ENCODE results near the gene GRM1. TPM values are rescaled to one million over a fixed set of nuclear protein-coding genes. Genes with fewer than 3 reads are reported as not detected.

Gene GRM1
- total RNA-seq, 4 donors from 2014 or later, result 0.13 TPM; not detected in 3

DNA sequence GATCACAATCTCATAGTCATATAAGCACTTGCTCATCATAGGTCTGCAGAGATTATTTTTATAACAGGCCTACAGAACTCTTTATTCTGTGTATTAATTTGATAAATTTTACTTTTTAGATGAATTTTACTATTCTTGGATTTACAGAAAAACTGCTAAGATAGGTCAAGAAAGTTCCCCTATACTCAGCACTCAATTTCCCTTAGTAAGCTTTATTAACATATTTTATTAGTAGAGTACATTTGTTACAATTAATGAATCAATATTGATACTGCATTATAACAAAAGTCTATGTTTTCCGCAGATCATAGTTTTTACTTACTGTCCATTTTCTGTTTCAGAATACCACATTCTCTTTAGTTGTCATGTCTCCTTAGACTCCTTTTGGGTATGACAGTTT lies 148.9 kb downstream of the GRM1 start:
- ATAC-seq, result no peak
- H3K9me3 ChIP-seq, result no peaks in the 10 kb centered on the region
- 89 to 95% methylated on average over 1 of the region's 1 CpG for WGBS, 2 donors (ENCODE audit: low coverage in 1 of 2)
- H3K4me3 ChIP-seq, result no peak overlapping the region
- no peaks in the 10 kb centered on the region for H3K27me3 ChIP-seq
- H3K27ac ChIP-seq, result no peak overlapping the region
- no peaks in the 10 kb centered on the region for H3K4me1 ChIP-seq
- no peaks in the 10 kb centered on the region for H3K36me3 ChIP-seq
- TF ChIP-seq, protein P1, sequence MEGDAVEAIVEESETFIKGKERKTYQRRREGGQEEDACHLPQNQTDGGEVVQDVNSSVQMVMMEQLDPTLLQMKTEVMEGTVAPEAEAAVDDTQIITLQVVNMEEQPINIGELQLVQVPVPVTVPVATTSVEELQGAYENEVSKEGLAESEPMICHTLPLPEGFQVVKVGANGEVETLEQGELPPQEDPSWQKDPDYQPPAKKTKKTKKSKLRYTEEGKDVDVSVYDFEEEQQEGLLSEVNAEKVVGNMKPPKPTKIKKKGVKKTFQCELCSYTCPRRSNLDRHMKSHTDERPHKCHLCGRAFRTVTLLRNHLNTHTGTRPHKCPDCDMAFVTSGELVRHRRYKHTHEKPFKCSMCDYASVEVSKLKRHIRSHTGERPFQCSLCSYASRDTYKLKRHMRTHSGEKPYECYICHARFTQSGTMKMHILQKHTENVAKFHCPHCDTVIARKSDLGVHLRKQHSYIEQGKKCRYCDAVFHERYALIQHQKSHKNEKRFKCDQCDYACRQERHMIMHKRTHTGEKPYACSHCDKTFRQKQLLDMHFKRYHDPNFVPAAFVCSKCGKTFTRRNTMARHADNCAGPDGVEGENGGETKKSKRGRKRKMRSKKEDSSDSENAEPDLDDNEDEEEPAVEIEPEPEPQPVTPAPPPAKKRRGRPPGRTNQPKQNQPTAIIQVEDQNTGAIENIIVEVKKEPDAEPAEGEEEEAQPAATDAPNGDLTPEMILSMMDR (IDR thresholded peaks at IDR 0.05), result no peak
- TF ChIP-seq POLR2A (IDR thresholded peaks at IDR 0.05) (no peak), EP300 (IDR thresholded peaks at IDR 0.05) (no peak), POLR2AphosphoS5 (IDR thresholded peaks at IDR 0.05) (no peak)

DNA sequence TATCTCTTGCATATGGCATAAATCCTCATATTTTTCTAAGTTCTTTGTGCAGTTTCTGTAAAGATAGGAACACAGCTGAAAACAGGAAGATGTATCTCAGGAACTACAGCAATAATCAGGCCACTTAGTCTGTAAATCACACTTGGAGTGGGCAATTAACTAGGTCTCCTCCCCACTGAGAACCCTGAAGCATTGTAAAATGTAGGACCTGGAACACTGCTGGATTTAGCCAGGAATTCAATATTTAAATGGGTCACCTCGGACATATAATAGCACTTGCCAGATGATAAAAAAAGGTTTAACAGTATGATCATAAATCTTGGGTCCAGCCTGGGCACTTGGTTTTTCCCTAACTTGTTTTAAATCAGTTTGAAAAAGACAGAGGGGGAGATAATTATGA lies 155.0 kb downstream of the GRM1 start:
- no peaks in the 10 kb centered on the region for H3K4me1 ChIP-seq
- no peak for ATAC-seq
- H3K27me3 ChIP-seq, result no peaks in the 10 kb centered on the region
- no peak for TF ChIP-seq POLR2AphosphoS5 (IDR thresholded peaks at IDR 0.05)
- TF ChIP-seq, protein P1 (IDR thresholded peaks at IDR 0.05), result no peak
- no peaks in the 10 kb centered on the region for H3K36me3 ChIP-seq
- H3K9me3 ChIP-seq, result no peaks in the 10 kb centered on the region
- no peak overlapping the region for H3K27ac ChIP-seq
- no peak overlapping the region for H3K4me3 ChIP-seq
- WGBS, 2 donors (ENCODE audit: low coverage in 1 of 2), result 33 to 44% methylated on average over 1 of the region's 1 CpG

DNA sequence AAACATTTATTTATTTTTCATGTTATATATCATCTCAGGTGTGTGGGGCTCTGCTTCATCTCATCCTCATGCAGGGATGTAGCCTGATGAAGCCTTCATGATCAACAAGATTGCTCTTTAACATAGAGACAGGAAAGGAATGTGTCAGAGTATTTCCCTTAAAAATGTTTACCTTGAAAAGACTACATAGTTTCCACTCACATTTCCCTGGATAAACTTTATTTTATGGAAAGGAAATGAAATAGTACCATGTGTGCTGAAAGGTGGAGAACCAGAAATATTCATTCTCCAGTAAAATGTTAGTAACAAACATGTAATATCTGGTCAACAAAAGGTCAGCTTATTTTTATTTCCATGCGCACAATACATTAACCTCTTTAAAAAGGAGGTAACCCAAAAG lies 155.8 kb downstream of the GRM1 start:
- TF ChIP-seq POLR2A (IDR thresholded peaks at IDR 0.05) (no peak), POLR2AphosphoS5 (IDR thresholded peaks at IDR 0.05) (no peak)
- no peaks in the 10 kb centered on the region for H3K36me3 ChIP-seq
- 58 to 83% methylated on average over 1 of the region's 1 CpG for WGBS, 2 donors (ENCODE audit: low coverage in 1 of 2)
- H3K4me1 ChIP-seq, result no peaks in the 10 kb centered on the region
- no peaks in the 10 kb centered on the region for H3K27me3 ChIP-seq
- ATAC-seq, result no peak
- H3K9me3 ChIP-seq, result no peaks in the 10 kb centered on the region
- no peak overlapping the region for H3K4me3 ChIP-seq
- H3K27ac ChIP-seq, result no peak overlapping the region

DNA sequence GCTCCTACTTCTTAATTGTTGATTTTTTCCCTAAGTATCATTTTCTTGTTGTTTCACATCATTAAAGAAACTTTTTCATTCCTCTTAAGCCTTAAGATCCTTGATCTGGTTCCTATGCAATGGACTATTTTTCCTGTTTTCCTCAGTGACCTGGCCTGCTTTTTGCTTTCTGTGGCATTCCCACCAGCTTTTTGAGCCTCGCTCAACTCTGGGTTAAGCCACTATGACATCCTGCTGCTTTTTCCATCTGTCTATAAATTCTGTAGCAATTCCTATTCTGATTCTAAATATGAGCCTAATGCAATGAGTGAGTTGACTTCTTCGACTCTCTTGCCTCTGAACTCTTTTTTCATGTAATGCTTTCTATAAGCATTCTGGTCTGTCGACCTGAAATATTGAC lies 160.3 kb downstream of the GRM1 start:
- no peak overlapping the region for H3K4me3 ChIP-seq
- WGBS, 2 donors (ENCODE audit: low coverage in 1 of 2), result 86 to 88% methylated on average over 3 of the region's 3 CpGs
- TF ChIP-seq, protein P1 (IDR thresholded peaks at IDR 0.05), result no peak
- no peak for TF ChIP-seq POLR2A (IDR thresholded peaks at IDR 0.05)
- no peak for TF ChIP-seq EP300 (IDR thresholded peaks at IDR 0.05)
- TF ChIP-seq POLR2AphosphoS5 (IDR thresholded peaks at IDR 0.05), result no peak
- no peak for ATAC-seq
- H3K36me3 ChIP-seq, result no peaks in the 10 kb centered on the region
- no peaks in the 10 kb centered on the region for H3K9me3 ChIP-seq
- H3K4me1 ChIP-seq, result no peaks in the 10 kb centered on the region
- H3K27ac ChIP-seq, result no peak overlapping the region
- no peaks in the 10 kb centered on the region for H3K27me3 ChIP-seq

DNA sequence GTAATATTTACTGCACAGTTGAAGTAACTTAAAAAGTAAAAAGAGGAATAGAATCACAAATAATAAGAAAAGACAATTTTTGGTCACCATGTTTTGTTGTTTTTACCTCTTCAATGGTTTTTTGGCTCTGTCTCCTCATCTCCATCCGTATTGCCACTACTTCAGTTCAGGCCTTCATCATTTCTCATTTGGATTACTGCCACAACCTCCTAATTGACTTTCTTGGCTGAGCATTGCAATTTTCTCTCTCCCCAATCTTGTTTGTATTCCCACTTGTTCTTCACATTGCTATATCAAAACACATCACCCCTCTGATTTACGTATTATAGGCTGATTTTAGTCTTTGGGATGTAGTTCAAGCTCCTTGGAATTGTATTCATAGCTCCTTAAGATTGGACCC lies 161.7 kb downstream of the GRM1 start:
- Histone ChIP-seq H3K27me3 (no peaks in the 10 kb centered on the region), H3K36me3 (no peaks in the 10 kb centered on the region), H3K27ac (no peak overlapping the region), H3K9me3 (no peaks in the 10 kb centered on the region), H3K4me3 (no peak overlapping the region), H3K4me1 (no peaks in the 10 kb centered on the region)
- no peak for ATAC-seq
- 73 to 79% methylated on average over 2 of the region's 2 CpGs for WGBS, 2 donors (ENCODE audit: low coverage in 1 of 2)
- TF ChIP-seq POLR2AphosphoS5 (IDR thresholded peaks at IDR 0.05) (no peak), POLR2A (IDR thresholded peaks at IDR 0.05) (no peak), EP300 (IDR thresholded peaks at IDR 0.05) (no peak)
- TF ChIP-seq, protein P1 (IDR thresholded peaks at IDR 0.05), result no peak
